ENCODE data around the gene EIF4E3.

DNA sequence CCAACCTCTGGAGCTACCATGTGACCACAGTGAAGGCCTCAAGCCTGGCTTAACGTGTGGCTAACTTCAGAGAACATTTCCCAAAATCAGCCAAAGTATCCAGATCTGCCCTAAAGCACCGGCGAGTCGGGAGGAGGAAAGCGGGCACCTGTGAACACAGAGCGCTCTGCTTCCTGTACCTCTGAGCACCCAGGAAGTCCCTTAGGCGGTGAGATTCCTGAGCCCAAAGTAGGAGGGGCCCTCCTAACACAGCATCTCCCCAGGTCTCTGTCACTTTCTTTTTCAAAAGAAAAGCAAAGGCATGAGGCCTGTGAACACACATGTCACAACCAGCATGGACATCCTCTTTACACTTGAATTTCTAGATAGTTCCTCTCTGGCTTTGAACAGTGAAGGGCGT, 944 bp upstream of the EIF4E3 start:
- TF ChIP-seq, protein P1, sequence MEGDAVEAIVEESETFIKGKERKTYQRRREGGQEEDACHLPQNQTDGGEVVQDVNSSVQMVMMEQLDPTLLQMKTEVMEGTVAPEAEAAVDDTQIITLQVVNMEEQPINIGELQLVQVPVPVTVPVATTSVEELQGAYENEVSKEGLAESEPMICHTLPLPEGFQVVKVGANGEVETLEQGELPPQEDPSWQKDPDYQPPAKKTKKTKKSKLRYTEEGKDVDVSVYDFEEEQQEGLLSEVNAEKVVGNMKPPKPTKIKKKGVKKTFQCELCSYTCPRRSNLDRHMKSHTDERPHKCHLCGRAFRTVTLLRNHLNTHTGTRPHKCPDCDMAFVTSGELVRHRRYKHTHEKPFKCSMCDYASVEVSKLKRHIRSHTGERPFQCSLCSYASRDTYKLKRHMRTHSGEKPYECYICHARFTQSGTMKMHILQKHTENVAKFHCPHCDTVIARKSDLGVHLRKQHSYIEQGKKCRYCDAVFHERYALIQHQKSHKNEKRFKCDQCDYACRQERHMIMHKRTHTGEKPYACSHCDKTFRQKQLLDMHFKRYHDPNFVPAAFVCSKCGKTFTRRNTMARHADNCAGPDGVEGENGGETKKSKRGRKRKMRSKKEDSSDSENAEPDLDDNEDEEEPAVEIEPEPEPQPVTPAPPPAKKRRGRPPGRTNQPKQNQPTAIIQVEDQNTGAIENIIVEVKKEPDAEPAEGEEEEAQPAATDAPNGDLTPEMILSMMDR (IDR thresholded peaks at IDR 0.05; ENCODE audit: insufficient read depth, low read length, poor library complexity, severe bottlenecking), result no peak
- TF ChIP-seq EZH2phosphoT487 (conservative IDR thresholded peaks at IDR 0.05; ENCODE audit: low read length), result no peak
